RPMI7951 (cell line): ENCODE results near the gene ASZ1. TPM values are rescaled to one million over a fixed set of nuclear protein-coding genes. Genes with fewer than 3 reads are reported as not detected.
"Not testable (repeated sequence)": the region's sequence is repeated elsewhere in the genome, so short reads cannot be mapped to it uniquely, and the experiment has no call there.

Experiments used
- DNase-seq: peaks from one replicate; pipeline ENCODE4 v3.0.0-alpha.2; 2012; ENCODE audit warnings: low read depth
- total RNA-seq: library from RNA; depleted of rRNA; stranded (reverse); fragments of >200 nt; shearing (Covaris generic); gene quantifications from 2 replicates; pipeline ENCODE4 v1.2.3, GENCODE V29; 2014; rRNA removed

ASZ1 gene
- total RNA-seq: not detected in 2 replicates

GRCh38 chr7:117427258-117427701 lies at the start of gene ASZ1:
TSS of gene ASZ1 (minus strand) at chr7:117427493. CDS start at chr7:117427460, 33 bp downstream.
- DNase-seq: no peak

GRCh38 chr7:117476557-117477215 lies 49.4 kb upstream of the ASZ1 start:
- no peak for DNase-seq

- no peak for DNase-seq
Observed at GRCh38 chr7:117472335-117472734, 45.0 kb upstream of the ASZ1 start.

GRCh38 chr7:117470777-117471176 lies 43.5 kb upstream of the ASZ1 start:
- DNase-seq: no peak

- no peak for DNase-seq
Observed at GRCh38 chr7:117468174-117468573, 40.9 kb upstream of the ASZ1 start.

GRCh38 chr7:117460815-117461214 lies 33.5 kb upstream of the ASZ1 start:
- DNase-seq: not testable (repeated sequence)

- DNase-seq: no peak
Observed at GRCh38 chr7:117459735-117460134, 32.4 kb upstream of the ASZ1 start.

GRCh38 chr7:117458977-117459583 lies 31.8 kb upstream of the ASZ1 start:
- peak; percentile 17 for DNase-seq

- no peak for DNase-seq
Observed at GRCh38 chr7:117448655-117449054, 21.4 kb upstream of the ASZ1 start.

GRCh38 chr7:117446220-117446815 lies 19.0 kb upstream of the ASZ1 start:
- no peak for DNase-seq

- DNase-seq: no peak
Observed at GRCh38 chr7:117445206-117445605, 17.9 kb upstream of the ASZ1 start.

- peak; percentile 8 for DNase-seq
Observed at GRCh38 chr7:117444646-117445045, 17.4 kb upstream of the ASZ1 start.

GRCh38 chr7:117435475-117436043 lies 8.3 kb upstream of the ASZ1 start:
- no peak for DNase-seq

GRCh38 chr7:117424090-117424829 lies 3.0 kb downstream of the ASZ1 start:
- no peak for DNase-seq

GRCh38 chr7:117414591-117414990 lies 12.7 kb downstream of the ASZ1 start:
- not testable (repeated sequence) for DNase-seq

GRCh38 chr7:117412946-117413559 lies 14.2 kb downstream of the ASZ1 start:
- DNase-seq: no peak

- DNase-seq: no peak
Observed at GRCh38 chr7:117412390-117412789, 14.9 kb downstream of the ASZ1 start.

GRCh38 chr7:117411539-117411938 lies 15.8 kb downstream of the ASZ1 start:
- no peak for DNase-seq

- no peak for DNase-seq
Observed at GRCh38 chr7:117408831-117409230, 18.5 kb downstream of the ASZ1 start.

- no peak for DNase-seq
Observed at GRCh38 chr7:117405519-117405918, 21.8 kb downstream of the ASZ1 start.

GRCh38 chr7:117403737-117404136 lies 23.6 kb downstream of the ASZ1 start:
- no peak for DNase-seq

- peak; percentile 16 for DNase-seq
Observed at GRCh38 chr7:117402109-117402508, 25.2 kb downstream of the ASZ1 start.
